ENCODE measurements around the gene IL23R. TPM values are rescaled to one million over a fixed set of nuclear protein-coding genes. Genes with fewer than 3 reads are reported as not detected.

The IL23R gene
- total RNA-seq, 1 donor from 2014 or later, result 0.14 TPM

GRCh38 chr1:67188137-67188536 lies 21.9 kb downstream of the IL23R start:
- no peak for DNase-seq (ENCODE audit: extremely low spot score, unreplicated experiment)
- H3K36me3 Mint-ChIP-seq, result no peaks in the 10 kb centered on the region
- no peaks in the 10 kb centered on the region for H3K4me1 Mint-ChIP-seq (ENCODE audit: unreplicated experiment)
- no peaks in the 10 kb centered on the region for H3K27me3 Mint-ChIP-seq
- H3K27ac Mint-ChIP-seq, result no peak overlapping the region
- H3K4me3 Mint-ChIP-seq, result no peak overlapping the region
- TF ChIP-seq CTCF (conservative IDR thresholded peaks at IDR 0.05), result no peak
- H3K9me3 Mint-ChIP-seq, result no peaks in the 10 kb centered on the region

- no peak overlapping the region for H3K4me3 Mint-ChIP-seq
- H3K27me3 Mint-ChIP-seq, result no peaks in the 10 kb centered on the region
- no peak for DNase-seq (ENCODE audit: extremely low spot score, unreplicated experiment)
- TF ChIP-seq CTCF (conservative IDR thresholded peaks at IDR 0.05), result no peak
- no peak overlapping the region for H3K27ac Mint-ChIP-seq
- H3K9me3 Mint-ChIP-seq, result no peaks in the 10 kb centered on the region
- H3K36me3 Mint-ChIP-seq, result no peaks in the 10 kb centered on the region
- no peaks in the 10 kb centered on the region for H3K4me1 Mint-ChIP-seq (ENCODE audit: unreplicated experiment)
Observed at GRCh38 chr1:67189953-67190352, 23.7 kb downstream of the IL23R start.

- Mint-ChIP-seq H3K4me1 (ENCODE audit: unreplicated experiment) (no peaks in the 10 kb centered on the region), H3K36me3 (no peaks in the 10 kb centered on the region), H3K9me3 (no peaks in the 10 kb centered on the region), H3K27me3 (no peaks in the 10 kb centered on the region), H3K27ac (no peak overlapping the region), H3K4me3 (no peak overlapping the region)
- DNase-seq (ENCODE audit: extremely low spot score, unreplicated experiment), result no peak
- TF ChIP-seq CTCF (conservative IDR thresholded peaks at IDR 0.05), result no peak
Observed at GRCh38 chr1:67190410-67190809, 24.2 kb downstream of the IL23R start.

GRCh38 chr1:67190942-67191341 lies 24.7 kb downstream of the IL23R start:
- TF ChIP-seq CTCF (conservative IDR thresholded peaks at IDR 0.05), result no peak
- Mint-ChIP-seq H3K36me3 (no peaks in the 10 kb centered on the region), H3K27ac (no peak overlapping the region), H3K4me3 (no peak overlapping the region), H3K27me3 (no peaks in the 10 kb centered on the region), H3K9me3 (no peaks in the 10 kb centered on the region), H3K4me1 (ENCODE audit: unreplicated experiment) (no peaks in the 10 kb centered on the region)
- DNase-seq (ENCODE audit: extremely low spot score, unreplicated experiment), result no peak

GRCh38 chr1:67191668-67192520 lies 25.6 kb downstream of the IL23R start:
- no peaks in the 10 kb centered on the region for H3K36me3 Mint-ChIP-seq
- H3K27me3 Mint-ChIP-seq, result no peaks in the 10 kb centered on the region
- no peak overlapping the region for H3K4me3 Mint-ChIP-seq
- no peak for TF ChIP-seq CTCF (conservative IDR thresholded peaks at IDR 0.05)
- H3K4me1 Mint-ChIP-seq (ENCODE audit: unreplicated experiment), result no peaks in the 10 kb centered on the region
- no peak overlapping the region for H3K27ac Mint-ChIP-seq
- H3K9me3 Mint-ChIP-seq, result no peaks in the 10 kb centered on the region
- no peak for DNase-seq (ENCODE audit: extremely low spot score, unreplicated experiment)
